Breast epithelium (tissue), 4 donors: ENCODE measurements around the gene REELD1. TPM values are rescaled to one million over a fixed set of nuclear protein-coding genes. Genes with fewer than 3 reads are reported as not detected.

Source experiments
- DNase-seq, 2 donors: peaks; one replicate each; pipeline ENCODE4 v3.0.0-alpha.2; 2019; ENCODE audit warnings: low spot score in 2 of 2
- H3K27ac ChIP-seq, 2 donors: fragments of 200-600 bp; sonication (generic) in 1 of 2; one replicate each; pipeline ENCODE4 v1.5.1; 2016 to 2019; ENCODE audit warnings: mild to moderate bottlenecking in 1 of 2
- H3K27me3 ChIP-seq, 2 donors: fragments of 200-600 bp; sonication (generic) in 1 of 2; one replicate each; pipeline versions ENCODE4 v1.5.1 to v1.6.0; 2017 to 2019; ENCODE audit warnings: control low read depth in 1 of 2, mild to moderate bottlenecking in 1 of 2
- H3K36me3 ChIP-seq: fragments of 200-600 bp; one replicate; pipeline ENCODE4 v1.5.1; 2019
- H3K4me1 ChIP-seq, 2 donors: fragments of 200-600 bp; sonication (generic); one replicate each; pipeline ENCODE4 v1.5.1; 2016 to 2019; ENCODE audit warnings: control low read depth in 1 of 2
- H3K4me3 ChIP-seq, 3 donors: fragments of 200-600 bp; sonication (generic); 1 replicate in 2 of 3; 2 replicates in 1 of 3; pipeline ENCODE4 v1.5.1; 2016 to 2019; ENCODE audit warnings: mild to moderate bottlenecking in 3 of 3, moderate library complexity in 2 of 3
- H3K9me3 ChIP-seq, 2 donors: fragments of 200-600 bp; sonication (generic) in 1 of 2; one replicate each; pipeline ENCODE4 v1.5.1; 2016 to 2019; ENCODE audit warnings: control low read depth in 1 of 2
- POLR2A ChIP-seq: fragments of 450-650 bp; IDR thresholded peaks from one replicate; pipeline ENCODE4 v1.6.1; 2016; ENCODE audit warnings: antibody characterized with exemption, mild to moderate bottlenecking, moderate library complexity
- POLR2AphosphoS5 ChIP-seq, 3 donors: sonication (generic); formaldehyde crosslinking; IDR thresholded peaks; one replicate each; pipeline ENCODE4 v1.6.1; 2017; ENCODE audit warnings: antibody characterized with exemption in 3 of 3
- intact Hi-C: fragments of 100-400 bp; cut with DNase I; formaldehyde crosslinking; loops from one replicate; pipeline ENCODE4 v1.15.1; 2023; ENCODE audit warnings: low total_unique reads
- total RNA-seq, 3 donors: library from RNA; depleted of rRNA; stranded (reverse); fragments of >200 nt; gene quantifications; one replicate each; pipeline ENCODE4 v1.1.0, GENCODE V29; 2016
- TF ChIP-seq, protein P1 (sequence below), 3 donors: fragments of 450-650 bp; IDR thresholded peaks; one replicate each; pipeline ENCODE4 v1.5.1; 2016 to 2017; ENCODE audit warnings: antibody characterized with exemption in 3 of 3, mild to moderate bottlenecking in 3 of 3, moderate library complexity in 3 of 3

Gene REELD1
- total RNA-seq, 3 donors from 2014 or later: 0.73 to 1.3 (median 0.98) TPM

DNA sequence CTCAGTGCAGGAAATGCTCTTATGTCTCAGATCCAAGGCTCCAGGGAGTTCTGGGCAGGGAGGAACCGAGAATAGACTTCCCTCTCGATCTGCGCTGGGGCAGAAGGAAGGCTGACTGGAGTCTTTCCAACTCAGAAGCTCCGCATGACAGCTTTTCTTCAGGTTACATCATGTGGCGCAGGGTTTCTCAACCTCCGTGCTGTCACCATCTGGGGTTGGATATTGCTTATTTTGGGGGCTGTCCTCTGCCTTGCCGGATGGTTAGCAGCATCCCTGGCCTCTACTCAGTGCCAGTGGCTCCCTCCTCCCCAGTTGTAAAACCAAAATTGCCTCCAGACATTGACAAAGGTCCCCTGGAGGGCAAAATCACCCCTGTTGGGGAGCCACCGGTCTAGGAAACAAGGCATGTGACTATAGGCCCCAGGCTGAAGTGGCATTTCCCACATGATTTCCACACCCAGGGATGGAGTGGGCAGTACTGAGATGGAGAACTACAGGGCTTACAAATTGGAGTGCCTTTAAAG is 21.4 kb downstream of the REELD1 start:
- DNase-seq: no peak
- H3K9me3 ChIP-seq: peaks cover 7 to 13% of the 10 kb centered on the region in 2 donors

DNA sequence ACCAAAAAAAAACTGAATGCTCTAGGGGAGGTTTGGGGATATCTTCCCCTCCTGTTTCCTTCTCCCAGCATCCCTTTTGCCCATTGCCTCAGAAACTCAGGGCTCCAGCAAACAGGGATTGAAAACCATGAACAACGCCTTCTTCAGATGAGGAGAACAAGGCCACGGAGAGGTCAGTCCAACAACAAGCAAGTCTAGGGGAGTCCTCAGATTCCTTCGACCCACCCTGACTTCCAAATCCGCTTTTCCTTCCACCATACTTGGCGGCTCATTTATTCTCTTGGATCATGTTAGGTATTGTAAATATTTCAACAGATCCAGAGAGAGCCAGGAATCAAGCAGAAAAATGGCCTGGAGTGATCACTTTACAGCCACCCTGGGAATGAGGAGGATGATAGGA is 21.9 kb downstream of the REELD1 start:
- Histone ChIP-seq H3K9me3 (peaks cover 7 to 12% of the 10 kb centered on the region in 2 donors), H3K4me3 (no peak overlapping the region), H3K36me3 (no peaks in the 10 kb centered on the region), H3K4me1 (no peaks in the 10 kb centered on the region), H3K27ac (no peak overlapping the region), H3K27me3 (no peaks in the 10 kb centered on the region)
- no peak for TF ChIP-seq POLR2A
- TF ChIP-seq, protein P1, sequence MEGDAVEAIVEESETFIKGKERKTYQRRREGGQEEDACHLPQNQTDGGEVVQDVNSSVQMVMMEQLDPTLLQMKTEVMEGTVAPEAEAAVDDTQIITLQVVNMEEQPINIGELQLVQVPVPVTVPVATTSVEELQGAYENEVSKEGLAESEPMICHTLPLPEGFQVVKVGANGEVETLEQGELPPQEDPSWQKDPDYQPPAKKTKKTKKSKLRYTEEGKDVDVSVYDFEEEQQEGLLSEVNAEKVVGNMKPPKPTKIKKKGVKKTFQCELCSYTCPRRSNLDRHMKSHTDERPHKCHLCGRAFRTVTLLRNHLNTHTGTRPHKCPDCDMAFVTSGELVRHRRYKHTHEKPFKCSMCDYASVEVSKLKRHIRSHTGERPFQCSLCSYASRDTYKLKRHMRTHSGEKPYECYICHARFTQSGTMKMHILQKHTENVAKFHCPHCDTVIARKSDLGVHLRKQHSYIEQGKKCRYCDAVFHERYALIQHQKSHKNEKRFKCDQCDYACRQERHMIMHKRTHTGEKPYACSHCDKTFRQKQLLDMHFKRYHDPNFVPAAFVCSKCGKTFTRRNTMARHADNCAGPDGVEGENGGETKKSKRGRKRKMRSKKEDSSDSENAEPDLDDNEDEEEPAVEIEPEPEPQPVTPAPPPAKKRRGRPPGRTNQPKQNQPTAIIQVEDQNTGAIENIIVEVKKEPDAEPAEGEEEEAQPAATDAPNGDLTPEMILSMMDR (IDR thresholded peaks at IDR 0.05): no peak
- TF ChIP-seq POLR2AphosphoS5 (IDR thresholded peaks at IDR 0.05): no peak
- DNase-seq: no peak
- intact Hi-C loops: no loop called here

More for the DNA sequence above, 21.4 kb downstream of the REELD1 start:
- H3K36me3 ChIP-seq: no peaks in the 10 kb centered on the region
- no peak overlapping the region for H3K4me3 ChIP-seq
- H3K4me1 ChIP-seq: no peaks in the 10 kb centered on the region
- H3K27me3 ChIP-seq: no peaks in the 10 kb centered on the region
- TF ChIP-seq POLR2A: no peak
- TF ChIP-seq, protein P1 (IDR thresholded peaks at IDR 0.05): no peak
- TF ChIP-seq POLR2AphosphoS5 (IDR thresholded peaks at IDR 0.05): no peak
- H3K27ac ChIP-seq: peak overlapping the region in 1 of 2 donors; percentile 32
- intact Hi-C loops: no loop called here

DNA sequence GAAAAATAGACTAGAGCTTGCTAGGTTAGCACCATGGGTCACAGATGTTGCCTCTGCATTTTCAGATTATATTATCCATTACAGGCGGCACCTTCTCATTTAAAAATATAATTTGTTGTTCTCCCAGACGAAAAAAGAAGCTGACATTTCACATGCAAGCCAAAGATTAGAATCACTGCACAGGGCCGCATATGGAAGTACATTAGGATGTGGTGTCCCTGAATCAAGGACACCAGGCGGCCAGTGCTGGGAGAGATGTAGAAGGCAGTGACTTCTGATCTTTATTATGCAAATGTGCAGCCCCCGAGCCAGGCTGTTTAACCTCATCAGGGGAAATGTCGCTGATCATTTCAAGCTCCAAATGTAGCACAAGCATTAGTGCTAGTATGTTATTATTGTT is 22.8 kb downstream of the REELD1 start:
- no peaks in the 10 kb centered on the region for H3K36me3 ChIP-seq
- no peaks in the 10 kb centered on the region for H3K4me1 ChIP-seq
- H3K27ac ChIP-seq: no peak overlapping the region
- no peak for DNase-seq
- no peaks in the 10 kb centered on the region for H3K27me3 ChIP-seq
- TF ChIP-seq POLR2AphosphoS5 (IDR thresholded peaks at IDR 0.05) (no peak), POLR2A (no peak)
- TF ChIP-seq, protein P1 (IDR thresholded peaks at IDR 0.05): no peak
- no peak overlapping the region for H3K4me3 ChIP-seq
- peaks cover 3 to 4% of the 10 kb centered on the region in 2 donors for H3K9me3 ChIP-seq
- intact Hi-C loops: no loop called here

DNA sequence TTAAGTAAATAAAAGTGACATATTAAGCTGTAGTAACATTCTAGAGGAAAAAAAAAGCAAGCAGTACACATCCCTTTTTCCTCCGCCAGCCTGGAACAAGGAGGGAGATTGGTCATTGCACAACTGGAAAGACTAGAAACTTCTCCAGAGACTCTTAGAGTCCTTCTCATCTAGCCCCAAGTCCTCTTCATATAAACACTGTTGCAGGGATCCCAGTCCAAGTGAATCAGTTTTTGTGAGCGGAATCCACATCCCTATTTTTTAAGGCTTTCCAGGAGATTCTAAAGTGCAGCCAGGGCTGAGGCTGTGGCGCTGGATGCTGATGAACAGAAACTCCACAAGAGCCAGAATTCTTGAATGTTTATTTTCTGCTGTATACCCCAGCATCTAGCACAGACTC is 23.8 kb downstream of the REELD1 start:
- DNase-seq: no peak
- Histone ChIP-seq H3K36me3 (no peaks in the 10 kb centered on the region), H3K27me3 (no peaks in the 10 kb centered on the region), H3K4me3 (no peak overlapping the region), H3K9me3 (no peaks in the 10 kb centered on the region), H3K27ac (no peak overlapping the region), H3K4me1 (no peaks in the 10 kb centered on the region)
- TF ChIP-seq, protein P1 (IDR thresholded peaks at IDR 0.05): no peak
- no peak for TF ChIP-seq POLR2A
- TF ChIP-seq POLR2AphosphoS5 (IDR thresholded peaks at IDR 0.05): no peak
- intact Hi-C loops: no loop called here

DNA sequence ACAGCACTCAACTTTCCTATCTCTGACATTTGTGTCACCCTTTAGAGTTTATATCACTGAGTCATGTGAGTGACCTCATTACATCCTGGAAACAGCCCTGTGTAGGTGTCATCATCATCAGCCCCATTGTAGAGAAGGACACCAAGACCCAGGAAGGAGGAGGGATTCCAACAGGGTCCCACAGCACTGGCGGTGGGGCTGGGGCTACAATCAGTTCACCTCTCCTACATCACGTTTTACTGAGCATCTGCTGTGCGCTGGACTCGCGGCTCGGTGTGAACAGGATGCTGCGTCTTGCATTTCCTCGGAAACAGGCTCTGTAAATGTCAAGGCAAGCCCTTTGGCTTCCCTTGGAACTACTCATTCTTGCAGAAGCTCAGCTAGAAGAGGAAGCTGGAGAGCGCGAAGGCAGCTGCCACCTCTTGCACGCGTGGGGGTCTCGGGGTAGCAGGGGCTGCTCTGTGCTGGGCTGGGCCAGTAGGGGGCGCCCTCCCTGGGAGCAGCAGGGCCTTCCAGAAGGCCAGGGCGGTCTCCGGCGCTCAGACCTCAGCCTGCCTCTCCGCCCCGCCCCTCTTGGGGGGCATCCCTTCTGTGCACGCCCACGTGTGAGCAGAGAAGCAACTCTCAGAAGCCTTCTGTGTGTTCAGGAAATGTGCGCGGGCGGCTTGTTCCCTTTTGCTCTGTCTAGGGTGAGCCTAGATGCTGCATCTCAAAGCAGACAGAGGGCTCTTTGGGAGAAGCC is 29.0 kb downstream of the REELD1 start:
- H3K27ac ChIP-seq: peak overlapping the region; percentile 65 to 87
- no peak for DNase-seq
- no peaks in the 10 kb centered on the region for H3K36me3 ChIP-seq
- intact Hi-C loops: no loop called here
- no peaks in the 10 kb centered on the region for H3K9me3 ChIP-seq
- H3K4me3 ChIP-seq: peak overlapping the region in 1 of 3 donors; percentile 22
- no peaks in the 10 kb centered on the region for H3K4me1 ChIP-seq
- TF ChIP-seq, protein P1 (IDR thresholded peaks at IDR 0.05): no peak
- TF ChIP-seq POLR2A (no peak), POLR2AphosphoS5 (IDR thresholded peaks at IDR 0.05) (no peak)
- H3K27me3 ChIP-seq: no peaks in the 10 kb centered on the region
